ENCODE measurements around the gene ZMYM4.
"Not testable (repeated sequence)": the region's sequence is repeated elsewhere in the genome, so short reads cannot be mapped to it uniquely, and the experiment has no call there.

The ZMYM4 gene

GRCh38 chr1:35268282-35269200 lies at the start of gene ZMYM4:
Gene ZMYM4 (plus strand): TSS chr1:35268709. CDS start chr1:35269047, 338 bp downstream.
- peak; percentile 92 for DNase-seq

GRCh38 chr1:35220976-35221375 lies 47.5 kb upstream of the ZMYM4 start:
- DNase-seq: no peak

DNA sequence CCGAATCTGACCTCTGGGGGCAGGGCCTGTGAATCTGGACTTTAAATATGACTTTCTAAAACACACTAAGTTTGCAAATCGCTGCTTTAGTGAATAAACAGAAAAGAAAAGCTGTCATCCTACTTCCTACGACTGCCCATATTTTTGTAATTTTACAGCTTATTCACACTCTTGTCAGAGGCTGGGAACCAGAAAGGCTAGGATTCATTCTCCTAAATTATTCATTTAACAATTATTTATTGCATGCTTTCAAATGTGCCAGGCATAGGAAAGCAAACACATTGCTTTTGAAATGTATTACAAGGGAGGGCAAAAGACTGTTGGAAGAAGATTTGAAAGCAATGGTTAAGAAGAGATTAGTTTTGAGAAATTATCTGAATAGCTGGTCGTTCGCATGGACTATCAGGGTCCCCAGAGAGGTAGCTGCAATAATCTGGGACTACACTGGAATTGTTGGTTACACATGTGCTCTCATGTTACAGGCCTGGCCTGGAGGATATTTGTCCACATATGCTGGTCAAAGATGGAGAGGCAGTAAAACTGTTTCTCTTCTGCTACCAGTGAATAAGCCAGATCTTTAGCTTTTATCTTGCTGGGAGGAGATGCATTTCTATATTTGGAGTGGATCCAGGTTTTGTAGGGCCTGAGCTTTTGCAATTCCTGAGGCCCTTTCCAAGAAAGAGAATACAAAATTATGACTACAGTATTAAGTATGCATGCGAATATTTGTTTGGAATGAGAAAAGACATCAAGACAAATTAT lies 46.0 kb upstream of the ZMYM4 start:
- no peak for DNase-seq

DNA sequence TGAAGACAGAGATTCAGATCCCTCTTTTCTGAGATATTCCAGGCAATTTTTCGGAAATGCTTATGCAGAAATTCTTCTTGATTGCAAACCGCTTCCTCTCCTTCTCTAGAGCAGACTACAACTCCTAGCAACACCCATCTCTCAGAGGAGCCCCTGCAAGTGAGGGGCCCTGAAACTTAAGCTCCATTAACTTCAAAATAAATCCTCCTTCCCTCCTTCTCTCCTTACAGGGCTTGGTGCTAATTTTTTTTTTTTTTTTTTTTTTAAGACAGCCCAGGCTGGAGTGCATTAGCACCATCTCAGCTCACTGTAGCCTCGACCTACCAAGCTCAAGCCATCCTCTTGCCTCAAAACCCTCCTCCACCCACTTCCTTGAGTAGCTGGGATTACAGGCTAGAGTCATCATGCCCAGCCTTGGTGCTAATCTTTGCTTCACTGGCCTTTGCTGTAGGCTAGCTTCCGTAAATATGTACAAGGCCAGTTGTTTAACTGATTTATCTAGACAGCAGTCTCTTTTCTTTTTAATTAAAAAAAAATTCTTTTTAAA lies 45.4 kb upstream of the ZMYM4 start:
- DNase-seq: no peak

GRCh38 chr1:35226546-35226945 lies 42.0 kb upstream of the ZMYM4 start:
- DNase-seq: no peak

DNA sequence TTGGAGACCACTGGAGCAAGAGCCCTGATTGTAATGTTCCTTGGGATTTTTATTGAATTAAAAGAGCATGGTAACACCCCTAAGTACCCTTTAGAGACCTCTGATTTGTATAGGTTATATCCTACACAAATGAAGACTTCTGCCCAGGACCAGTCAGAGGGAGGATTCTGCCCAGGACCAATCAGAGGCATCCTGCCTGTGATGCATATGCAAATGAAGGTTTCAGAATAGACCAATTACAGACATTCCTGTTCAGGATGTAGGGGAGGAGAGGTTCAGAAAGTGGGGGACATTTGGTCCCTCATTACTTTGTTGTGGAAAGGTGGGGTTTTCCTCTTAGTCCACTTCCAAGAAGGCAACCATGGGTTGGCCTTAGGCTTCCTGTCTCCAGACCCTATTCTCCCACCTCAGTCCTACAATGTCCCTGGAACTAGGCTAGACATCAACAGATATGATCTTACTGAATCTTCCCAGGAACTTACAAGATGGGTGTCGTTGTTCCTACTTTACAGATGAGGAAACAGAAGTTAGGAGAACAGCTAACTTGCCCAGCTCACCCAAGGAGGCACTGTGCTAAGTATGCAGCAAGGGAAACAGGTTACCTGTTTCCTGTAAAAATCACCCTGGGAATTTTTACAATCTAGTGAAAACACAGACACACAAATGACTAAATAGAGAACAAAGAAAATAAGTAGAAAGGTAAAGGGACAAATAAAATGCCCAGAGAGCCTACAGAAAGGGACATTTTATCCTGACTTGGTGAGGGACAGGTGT lies 38.7 kb upstream of the ZMYM4 start:
- no peak for DNase-seq

GRCh38 chr1:35231287-35231686 lies 37.2 kb upstream of the ZMYM4 start:
- DNase-seq: no peak

- DNase-seq: not testable (repeated sequence)
Observed at GRCh38 chr1:35236772-35237171, 31.7 kb upstream of the ZMYM4 start.

- no peak for DNase-seq
Observed at GRCh38 chr1:35243691-35244090, 24.8 kb upstream of the ZMYM4 start.

DNA sequence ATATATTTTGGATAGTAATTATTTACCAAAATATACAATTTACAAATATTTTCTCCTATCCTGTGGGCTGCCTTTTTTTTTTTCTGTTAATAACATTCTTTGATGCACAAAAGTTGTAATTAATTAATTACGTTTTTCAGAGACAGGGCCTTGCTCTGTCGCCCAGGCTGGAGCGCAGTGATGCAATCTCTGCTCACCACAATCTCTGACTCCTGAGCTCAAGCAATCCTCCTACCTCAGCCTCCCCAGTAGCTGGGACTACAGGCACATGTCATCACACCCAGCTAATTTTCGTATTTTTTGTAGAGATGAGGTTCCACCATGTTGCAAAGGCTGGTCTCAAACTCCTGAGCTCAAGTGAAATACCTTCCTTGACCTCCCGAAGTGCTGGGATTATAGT lies 21.3 kb upstream of the ZMYM4 start:
- no peak for DNase-seq

- DNase-seq: no peak
Observed at GRCh38 chr1:35253941-35254340, 14.6 kb upstream of the ZMYM4 start.

DNA sequence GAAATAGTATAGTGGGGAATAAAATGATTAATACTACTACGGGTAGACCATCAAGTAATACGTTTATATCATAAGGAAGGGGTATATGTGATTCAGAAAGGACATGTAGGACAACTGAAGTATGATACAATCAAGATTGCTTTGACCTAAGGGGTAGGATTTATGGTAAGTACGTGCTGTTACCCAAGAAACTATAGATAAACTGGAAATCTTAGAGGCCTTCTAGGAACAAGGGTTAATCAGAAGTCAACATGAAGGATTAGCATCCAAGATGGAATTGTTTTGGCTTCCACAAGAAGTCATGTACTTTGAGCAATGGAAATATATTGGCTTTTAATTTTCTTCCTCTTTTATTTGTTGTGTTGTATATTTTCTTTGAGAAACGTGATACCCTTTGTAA lies 13.2 kb upstream of the ZMYM4 start:
- DNase-seq: no peak

DNA sequence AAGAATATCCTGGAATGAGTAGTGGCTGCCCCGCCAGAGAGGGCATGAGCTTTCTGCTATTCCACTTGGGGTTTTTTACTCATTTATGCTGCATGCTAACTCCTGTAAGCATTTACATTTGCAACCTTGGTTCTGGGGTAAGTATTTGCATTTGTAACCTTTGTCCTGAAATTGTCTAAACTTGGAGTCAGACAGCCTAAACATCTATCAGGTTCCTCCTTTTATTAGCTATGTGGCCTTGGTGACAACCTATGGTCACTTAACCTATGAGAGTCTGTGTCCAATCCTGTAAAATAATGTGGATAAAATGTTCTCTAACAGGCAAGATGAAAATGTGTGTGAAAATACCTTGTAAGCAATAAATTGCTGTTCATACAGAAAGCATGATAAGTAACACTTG lies 8.9 kb upstream of the ZMYM4 start:
- no peak for DNase-seq

- DNase-seq: no peak
Observed at GRCh38 chr1:35261412-35262120, 6.9 kb upstream of the ZMYM4 start.

- DNase-seq: no peak
Observed at GRCh38 chr1:35264035-35264434, 4.5 kb upstream of the ZMYM4 start.

DNA sequence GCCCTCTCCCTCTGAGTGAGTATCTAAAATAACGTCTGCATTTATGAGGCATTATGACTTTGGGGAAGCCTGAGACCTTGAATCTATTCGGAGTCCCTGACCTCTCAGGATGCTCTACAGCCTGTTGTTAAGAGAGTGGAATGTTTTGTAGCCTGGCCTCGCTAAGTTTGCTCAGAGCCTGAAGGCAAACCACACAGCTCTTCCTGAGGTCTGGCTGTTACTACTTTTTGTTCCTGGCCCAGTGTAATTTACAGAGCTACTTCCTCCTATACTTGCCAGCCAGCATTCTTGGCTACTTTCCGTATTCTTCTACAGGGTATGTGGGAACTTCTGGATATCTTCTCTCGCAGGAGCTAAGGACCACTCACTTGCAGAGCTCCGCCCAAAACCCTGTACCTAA lies 3.6 kb upstream of the ZMYM4 start:
- DNase-seq: peak; percentile 57

DNA sequence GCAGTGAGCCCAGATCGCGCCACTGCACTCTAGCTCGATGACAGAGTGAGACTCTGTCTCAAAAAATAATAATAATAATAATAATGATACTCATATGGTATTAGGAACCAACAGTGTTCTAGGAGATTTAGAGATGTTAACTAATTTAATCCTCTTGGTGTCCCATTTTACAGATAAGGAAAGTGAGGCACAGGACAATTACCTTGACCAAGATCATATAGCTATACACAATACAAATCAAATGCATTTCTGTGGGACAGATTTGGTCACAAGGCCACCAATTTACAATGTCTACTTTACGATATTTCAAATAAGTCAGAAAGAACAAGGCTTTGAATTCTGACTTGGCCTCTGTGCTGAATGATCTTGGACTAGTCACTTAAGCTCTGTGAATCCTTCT lies 2.2 kb upstream of the ZMYM4 start:
- DNase-seq: no peak

- peak; percentile 41 for DNase-seq
Observed at GRCh38 chr1:35269201-35269988, 886 bp downstream of the ZMYM4 start.

GRCh38 chr1:35269989-35270289 lies 1.4 kb downstream of the ZMYM4 start:
- DNase-seq: no peak

DNA sequence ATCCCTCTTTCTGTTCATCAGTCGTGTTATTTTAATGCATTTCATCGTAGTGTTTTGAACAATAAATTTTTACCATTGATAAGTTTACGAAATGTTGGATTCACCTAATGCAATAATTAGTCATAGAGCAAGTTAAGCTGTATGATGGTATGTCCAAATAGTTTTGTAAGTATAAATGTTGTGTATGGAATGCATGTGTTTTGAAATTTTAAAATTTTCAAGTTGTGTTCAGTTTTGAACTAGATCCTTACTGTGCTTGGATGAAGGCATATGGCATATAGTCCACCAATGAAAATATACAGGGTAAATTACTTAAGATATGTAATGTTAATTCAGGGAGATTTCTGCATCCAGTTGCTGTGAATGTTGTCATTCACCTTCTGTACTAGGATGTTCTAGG lies 2.3 kb downstream of the ZMYM4 start:
- no peak for DNase-seq

- no peak for DNase-seq
Observed at GRCh38 chr1:35274197-35274596, 5.7 kb downstream of the ZMYM4 start.

Data from GF-D8 (cell line).